WTC11 (cell line): ENCODE data around the gene WDPCP.

Experiments used
- ATF1 ChIP-seq: sonication (generic); formaldehyde crosslinking; IDR thresholded peaks from 2 replicates; pipeline ENCODE4 v1.8.1; 2023; ENCODE audit warnings: mild to moderate bottlenecking, moderate library complexity, missing genetic modification reagents
- CTCF ChIP-seq: fragments of 200-600 bp; IDR thresholded peaks from 2 replicates; pipeline ENCODE4 v1.8.0; 2022; ENCODE audit warnings: antibody characterized with exemption
- FOXP1 ChIP-seq: sonication (generic); formaldehyde crosslinking; IDR thresholded peaks from 2 replicates; pipeline ENCODE4 v1.8.0; 2022; ENCODE audit warnings: missing genetic modification reagents, mild to moderate bottlenecking, moderate library complexity, borderline replicate concordance
- GTF2I ChIP-seq: fragments of 250-450 bp; sonication (Bioruptor Pico); conservative IDR thresholded peaks from 2 replicates; pipeline ENCODE4 v1.4.0; 2021; ENCODE audit warnings: mild to moderate bottlenecking
- JUN ChIP-seq: sonication (generic); formaldehyde crosslinking; IDR thresholded peaks from 2 replicates; pipeline ENCODE4 v1.8.0; 2023; ENCODE audit warnings: mild to moderate bottlenecking, missing genetic modification reagents
- NR2C2 ChIP-seq: sonication (generic); formaldehyde crosslinking; IDR thresholded peaks from 2 replicates; pipeline ENCODE4 v1.8.0; 2022; ENCODE audit warnings: mild to moderate bottlenecking, missing genetic modification reagents
- NR3C1 ChIP-seq: sonication (generic); formaldehyde crosslinking; conservative IDR thresholded peaks from 2 replicates; pipeline ENCODE4 v1.8.1; 2023; ENCODE audit warnings: low read depth, mild to moderate bottlenecking, missing genetic modification reagents
- SMAD4 ChIP-seq: sonication (generic); formaldehyde crosslinking; IDR thresholded peaks from 2 replicates; pipeline ENCODE4 v1.8.0; 2022; ENCODE audit warnings: mild to moderate bottlenecking, missing genetic modification reagents
- TF ChIP-seq, protein P1 (sequence below): sonication (generic); formaldehyde crosslinking; IDR thresholded peaks from 2 replicates; pipeline ENCODE4 v1.8.1; 2023; ENCODE audit warnings: mild to moderate bottlenecking, moderate library complexity, missing genetic modification reagents

DNA sequence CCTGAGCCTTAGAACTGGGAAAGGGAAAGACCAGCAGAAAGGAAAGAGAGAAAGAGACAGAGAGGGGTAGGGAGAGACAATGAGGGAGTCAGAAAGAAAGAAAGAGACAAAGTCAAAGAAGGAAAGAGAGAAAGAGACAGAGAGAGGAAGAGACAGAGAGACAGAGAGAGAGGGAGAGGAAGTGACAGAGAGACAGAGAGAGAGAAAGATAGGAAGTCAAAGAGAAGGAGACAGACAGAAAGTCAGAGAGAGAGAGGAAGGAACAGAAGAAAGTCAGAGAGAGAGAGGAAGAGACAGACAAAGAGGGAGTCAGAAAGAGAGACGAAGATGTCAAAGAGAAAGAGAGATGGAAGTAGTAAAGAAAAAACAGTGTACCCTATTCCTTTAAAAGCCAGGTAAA lies 261.8 kb downstream of the WDPCP start:
- TF ChIP-seq CTCF (no peak), NR3C1 (CRISPR knock-in tag) (no peak), FOXP1 (CRISPR knock-in tag) (no peak), GTF2I (CRISPR knock-in tag) (no peak), JUN (no peak), ATF1 (CRISPR knock-in tag) (no peak), SMAD4 (CRISPR knock-in tag) (no peak), NR2C2 (no peak)
- TF ChIP-seq, protein P1, sequence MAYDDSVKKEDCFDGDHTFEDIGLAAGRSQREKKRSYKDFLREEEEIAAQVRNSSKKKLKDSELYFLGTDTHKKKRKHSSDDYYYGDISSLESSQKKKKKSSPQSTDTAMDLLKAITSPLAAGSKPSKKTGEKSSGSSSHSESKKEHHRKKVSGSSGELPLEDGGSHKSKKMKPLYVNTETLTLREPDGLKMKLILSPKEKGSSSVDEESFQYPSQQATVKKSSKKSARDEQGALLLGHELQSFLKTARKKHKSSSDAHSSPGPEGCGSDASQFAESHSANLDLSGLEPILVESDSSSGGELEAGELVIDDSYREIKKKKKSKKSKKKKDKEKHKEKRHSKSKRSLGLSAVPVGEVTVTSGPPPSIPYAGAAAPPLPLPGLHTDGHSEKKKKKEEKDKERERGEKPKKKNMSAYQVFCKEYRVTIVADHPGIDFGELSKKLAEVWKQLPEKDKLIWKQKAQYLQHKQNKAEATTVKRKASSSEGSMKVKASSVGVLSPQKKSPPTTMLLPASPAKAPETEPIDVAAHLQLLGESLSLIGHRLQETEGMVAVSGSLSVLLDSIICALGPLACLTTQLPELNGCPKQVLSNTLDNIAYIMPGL: no peak
